Endothelial cell of umbilical vein (primary cell): ENCODE data around the gene ELANE. TPM values are rescaled to one million over a fixed set of nuclear protein-coding genes. Genes with fewer than 3 reads are reported as not detected.

ENCODE experiments used
- BruUV-seq: library from RNA; stranded (reverse); fragments of 400-500 nt; replicated peaks from 2 replicates; lab custom pipeline; 2021; lab: Mats Ljungman, UMichigan
- CTCF ChIA-PET: fragments of 300-600, 350-600 bp; sonication (Branson Sonifier 250); formaldehyde crosslinking; loops from one replicate; lab custom pipeline; 2021; ENCODE audit warnings: antibody characterized with exemption, inconsistent platforms; lab: Charles Lee
- POLR2A ChIA-PET: fragments of 300-600, 350-600 bp; sonication (Branson Sonifier 250); formaldehyde crosslinking; loops from one replicate; lab custom pipeline; 2021; ENCODE audit warnings: antibody characterized with exemption, inconsistent platforms; lab: Charles Lee
- DNase-seq: peaks from one replicate; pipeline ENCODE4 v3.0.0-alpha.2; 2011; ENCODE audit warnings: low read depth, low spot score
- FAIRE-seq: peaks from 2 replicates; lab custom pipeline; 2011; peaks lifted over from hg19 to GRCh38; lab: Jason Lieb, UNC
- H2AFZ ChIP-seq: 2 replicates; pipeline ENCODE4 v1.6.0; 2012; ENCODE audit warnings: low read depth, low read length, control low read depth, inconsistent platforms
- H3K27ac ChIP-seq: 2 replicates; pipeline ENCODE4 v1.5.1; 2011; ENCODE audit warnings: low read depth, mild to moderate bottlenecking, control low read depth, low read length, moderate library complexity; ENCODE audit not compliant: insufficient read depth
- H3K27me3 ChIP-seq, 2 experiments: 2 replicates each; pipeline versions ENCODE4 v1.6.0 to v1.6.1; 2011; ENCODE audit warnings: low read length in 2 of 2, mixed read lengths in 1 of 2; ENCODE audit not compliant: control insufficient read depth in 2 of 2, insufficient read depth in 2 of 2
- H3K36me3 ChIP-seq, 2 experiments: 2 replicates in 1 of 2; 3 replicates in 1 of 2; pipeline ENCODE4 v1.5.1; 2011; ENCODE audit warnings: low read length in 2 of 2, mild to moderate bottlenecking in 1 of 2, moderate library complexity in 1 of 2; ENCODE audit not compliant: control insufficient read depth in 2 of 2, insufficient read depth in 2 of 2; ENCODE audit errors: extremely low read depth in 1 of 2
- H3K4me1 ChIP-seq: 3 replicates; pipeline ENCODE4 v1.5.1; 2011; ENCODE audit warnings: mild to moderate bottlenecking, low read length; ENCODE audit not compliant: control insufficient read depth, insufficient read depth; ENCODE audit errors: extremely low read depth
- H3K4me2 ChIP-seq: 2 replicates; pipeline ENCODE4 v1.6.1; 2011; ENCODE audit warnings: low read length, control low read depth, mixed read lengths; ENCODE audit not compliant: insufficient read depth
- H3K4me3 ChIP-seq, 3 experiments: fragments of 200-600 bp in 1 of 3; sonication (generic), shearing (Covaris generic) in 1 of 3; replicated peaks in 1 of 3; 2 replicates each; pipeline ENCODE4 v1.5.1; 2011 to 2016; ENCODE audit warnings: control low read depth in 3 of 3, low read length in 3 of 3, mild to moderate bottlenecking in 2 of 3, inconsistent platforms in 1 of 3, low read depth in 1 of 3, moderate library complexity in 1 of 3; ENCODE audit not compliant: insufficient read depth in 1 of 3
- H3K79me2 ChIP-seq: 2 replicates; pipeline ENCODE4 v1.6.0; 2012; ENCODE audit warnings: low read length, inconsistent platforms; ENCODE audit not compliant: control insufficient read depth, insufficient read depth
- H3K9ac ChIP-seq: replicated peaks from 2 replicates; pipeline ENCODE3; 2011; ENCODE audit warnings: low read length, control low read depth; ENCODE audit not compliant: insufficient read depth; ENCODE audit errors: extremely low read depth
- H3K9me1 ChIP-seq: replicated peaks from 3 replicates; pipeline ENCODE4 v1.6.0; 2011; ENCODE audit warnings: mild to moderate bottlenecking, low read length; ENCODE audit not compliant: control insufficient read depth, insufficient read depth; ENCODE audit errors: extremely low read depth
- H3K9me3 ChIP-seq: replicated peaks from 2 replicates; pipeline ENCODE4 v1.5.1; 2012; ENCODE audit warnings: low read length, inconsistent platforms; ENCODE audit not compliant: control insufficient read depth, insufficient read depth
- H4K20me1 ChIP-seq: replicated peaks from 2 replicates; pipeline ENCODE3; 2011; ENCODE audit warnings: mild to moderate bottlenecking, low read length; ENCODE audit not compliant: control insufficient read depth, insufficient read depth; ENCODE audit errors: extremely low read depth
- CTCF ChIP-seq, 2 donors: IDR thresholded peaks; 1 replicate in 1 of 2; 2 replicates in 1 of 2; pipeline ENCODE4 v1.5.1; 2011; ENCODE audit warnings: low read length in 2 of 2, mild to moderate bottlenecking in 2 of 2, moderate library complexity in 2 of 2, control low read depth in 1 of 2, inconsistent platforms in 1 of 2, low read depth in 1 of 2; ENCODE audit not compliant: insufficient read depth in 1 of 2; ENCODE audit errors: extremely low read depth in 1 of 2
- EZH2 ChIP-seq: IDR thresholded peaks from 2 replicates; pipeline ENCODE4 v1.6.1; 2012; ENCODE audit warnings: borderline replicate concordance, low read depth, mild to moderate bottlenecking, moderate library complexity, low read length, inconsistent platforms; ENCODE audit not compliant: severe bottlenecking
- FOS ChIP-seq: IDR thresholded peaks from 2 replicates; pipeline ENCODE4 v1.6.1; 2011; ENCODE audit warnings: mild to moderate bottlenecking, low read length, moderate library complexity, borderline replicate concordance; ENCODE audit not compliant: insufficient read depth
- GATA2 ChIP-seq: IDR thresholded peaks from 2 replicates; pipeline ENCODE4 v1.7.0; 2011; ENCODE audit warnings: low read depth, mild to moderate bottlenecking, moderate library complexity, mixed read lengths, low read length; ENCODE audit not compliant: insufficient read length, insufficient read depth
- JUN ChIP-seq: IDR thresholded peaks from 2 replicates; pipeline ENCODE4 v1.6.1; 2011; ENCODE audit warnings: borderline replicate concordance, low read depth; ENCODE audit not compliant: insufficient read length, insufficient read depth
- MAX ChIP-seq: IDR thresholded peaks from 2 replicates; pipeline ENCODE4 v1.6.1; 2011; ENCODE audit not compliant: insufficient read depth, insufficient read length
- MYC ChIP-seq: IDR thresholded peaks from one replicate; pipeline ENCODE4 v1.6.1; 2011; ENCODE audit warnings: mild to moderate bottlenecking, low read depth, low read length
- POLR2A ChIP-seq: IDR thresholded peaks from 2 replicates; pipeline ENCODE4 v1.6.1; 2012; ENCODE audit warnings: low read depth, mild to moderate bottlenecking, control low read depth, low read length
- POLR2AphosphoS5 ChIP-seq: IDR thresholded peaks from 2 replicates; pipeline ENCODE4 v1.6.1; 2012; ENCODE audit warnings: low read depth, mild to moderate bottlenecking, control low read depth, low read length, moderate library complexity; ENCODE audit not compliant: insufficient read depth
- dilution Hi-C: fragments of 300-500 bp; cut with MboI; formaldehyde crosslinking; loops from one replicate; pipeline ENCODE4 v1.15.0; 2019; ENCODE audit warnings: low sequenced_read_pairs; ENCODE audit not compliant: extremely low pct_ligation_motif_present
- intact Hi-C: fragments of 100-400 bp; cut with micrococcal nuclease; formaldehyde crosslinking; loops from one replicate; pipeline ENCODE4 v1.10.0; 2022
- polyA plus RNA-seq, 4 experiments: library from polyadenylated mRNA; depleted of rRNA in 3 of 4; stranded (reverse) in 3 of 4; unstranded in 1 of 4; fragments of >200 nt; gene quantifications; 2 replicates each; pipeline versions ENCODE4 v1.2.1 to v1.2.3, GENCODE V29; 2011 to 2012; ENCODE audit warnings: missing spikeins in 1 of 4
- total RNA-seq: library from RNA; stranded (reverse); gene quantifications from 2 replicates; pipeline ENCODE4 v1.2.3, GENCODE V29; 2021

ELANE gene
- total and polyA plus RNA-seq, 2 donors (not counting 3 experiments of a cell fraction or from before 2014, with no cell fraction given) = not detected

- no peak for TF ChIP-seq MAX
- TF ChIP-seq POLR2AphosphoS5 = peak; percentile 15
- Histone ChIP-seq H2AFZ (no peak overlapping the region), H3K36me3 (peaks cover 40 to 48% of the 10 kb centered on the region in 2 experiments), H3K4me2 (no peak overlapping the region), H3K4me1 (no peaks in the 10 kb centered on the region), H3K4me3 (no peak overlapping the region), H3K27ac (no peak overlapping the region), H3K9me1 (no peaks in the 10 kb centered on the region), H3K79me2 (peaks cover 38% of the 10 kb centered on the region), H3K27me3 (no peaks in the 10 kb centered on the region), H4K20me1 (peaks cover 3% of the 10 kb centered on the region), H3K9ac (no peak overlapping the region), H3K9me3 (no peaks in the 10 kb centered on the region)
- ChIA-PET CTCF (interaction anchor here (1.0 kb wide), 2 partner anchors 9 to 12 kb away, joined by 3 to 4 read pairs; no protein-coding TSS in a partner anchor), POLR2A (no interaction called here)
- FAIRE-seq = no peak
- no TSS peak for BruUV-seq
- no peak for DNase-seq
- intact Hi-C loops (no loop called here), dilution Hi-C loops (no loop called here)
These were observed 41.1 kb upstream of the ELANE start for GRCh38 chr19:810883-811489.

GRCh38 chr19:811506-812048, 40.5 kb upstream of the ELANE start:
- Histone ChIP-seq H3K27me3 (no peaks in the 10 kb centered on the region), H2AFZ (no peak overlapping the region), H3K79me2 (peaks cover 32% of the 10 kb centered on the region), H3K4me2 (no peak overlapping the region), H3K9ac (no peak overlapping the region), H3K9me3 (no peaks in the 10 kb centered on the region), H3K27ac (no peak overlapping the region), H3K36me3 (peaks cover 37 to 42% of the 10 kb centered on the region in 2 experiments), H3K4me1 (no peaks in the 10 kb centered on the region), H4K20me1 (peaks cover 3% of the 10 kb centered on the region), H3K9me1 (no peaks in the 10 kb centered on the region), H3K4me3 (no peak overlapping the region)
- dilution Hi-C loops (no loop called here), intact Hi-C loops (no loop called here)
- ChIA-PET CTCF (interaction anchor here (1.0 kb wide), 2 partner anchors 9 to 12 kb away, joined by 3 to 4 read pairs; no protein-coding TSS in a partner anchor), POLR2A (no interaction called here)
- TF ChIP-seq POLR2A (no peak), CTCF (IDR thresholded peaks at IDR 0.05; ENCODE audit: extremely low read depth in 1 of 2, insufficient read depth in 1 of 2, low read depth in 1 of 2, low read length in 2 of 2) (no peak), MAX (no peak), EZH2 (no peak), JUN (no peak), GATA2 (no peak), FOS (no peak), POLR2AphosphoS5 (no peak), MYC (no peak)
- TSS peak; percentile 51 for BruUV-seq
- no peak for DNase-seq
- no peak for FAIRE-seq
